ENCODE measurements around the gene PIGP.

PIGP gene

DNA sequence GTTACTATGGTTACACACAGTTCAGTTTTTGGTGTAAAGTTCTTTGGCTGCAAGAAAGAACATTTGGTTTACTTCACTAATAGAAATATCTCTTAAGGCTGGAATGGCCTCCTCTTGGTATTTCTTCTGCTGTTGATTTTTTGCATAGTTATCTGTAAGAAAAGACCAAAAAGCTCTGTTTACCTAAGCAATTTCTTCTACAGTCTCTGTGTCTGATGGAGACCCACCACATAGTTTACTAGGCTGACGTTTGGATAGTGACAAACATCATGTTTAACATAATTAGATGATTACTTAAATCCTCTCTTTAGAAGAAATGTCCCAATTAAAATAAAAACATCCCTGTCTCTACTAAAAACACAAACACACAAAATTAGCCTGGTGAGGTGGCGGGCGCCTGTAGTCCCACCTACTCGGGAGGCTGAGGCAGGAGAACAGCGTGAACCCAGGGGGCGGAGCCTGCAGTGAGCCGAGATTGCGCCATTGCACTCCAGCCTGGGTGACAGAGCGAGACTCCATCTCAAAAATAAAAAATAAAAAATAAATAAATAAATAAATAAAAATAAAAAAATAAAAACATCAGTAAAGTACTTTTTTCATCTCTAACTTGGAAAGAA, 7.2 kb downstream of the PIGP start:
- no peak overlapping the region for H3K4me3 ChIP-seq (ENCODE audit: low read length)
- TF ChIP-seq, protein P1, sequence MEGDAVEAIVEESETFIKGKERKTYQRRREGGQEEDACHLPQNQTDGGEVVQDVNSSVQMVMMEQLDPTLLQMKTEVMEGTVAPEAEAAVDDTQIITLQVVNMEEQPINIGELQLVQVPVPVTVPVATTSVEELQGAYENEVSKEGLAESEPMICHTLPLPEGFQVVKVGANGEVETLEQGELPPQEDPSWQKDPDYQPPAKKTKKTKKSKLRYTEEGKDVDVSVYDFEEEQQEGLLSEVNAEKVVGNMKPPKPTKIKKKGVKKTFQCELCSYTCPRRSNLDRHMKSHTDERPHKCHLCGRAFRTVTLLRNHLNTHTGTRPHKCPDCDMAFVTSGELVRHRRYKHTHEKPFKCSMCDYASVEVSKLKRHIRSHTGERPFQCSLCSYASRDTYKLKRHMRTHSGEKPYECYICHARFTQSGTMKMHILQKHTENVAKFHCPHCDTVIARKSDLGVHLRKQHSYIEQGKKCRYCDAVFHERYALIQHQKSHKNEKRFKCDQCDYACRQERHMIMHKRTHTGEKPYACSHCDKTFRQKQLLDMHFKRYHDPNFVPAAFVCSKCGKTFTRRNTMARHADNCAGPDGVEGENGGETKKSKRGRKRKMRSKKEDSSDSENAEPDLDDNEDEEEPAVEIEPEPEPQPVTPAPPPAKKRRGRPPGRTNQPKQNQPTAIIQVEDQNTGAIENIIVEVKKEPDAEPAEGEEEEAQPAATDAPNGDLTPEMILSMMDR (IDR thresholded peaks at IDR 0.05; ENCODE audit: insufficient read depth, low read depth, low read length, missing control alignments) = no peak
- DNase-seq (ENCODE audit: low read depth) = no peak

DNA sequence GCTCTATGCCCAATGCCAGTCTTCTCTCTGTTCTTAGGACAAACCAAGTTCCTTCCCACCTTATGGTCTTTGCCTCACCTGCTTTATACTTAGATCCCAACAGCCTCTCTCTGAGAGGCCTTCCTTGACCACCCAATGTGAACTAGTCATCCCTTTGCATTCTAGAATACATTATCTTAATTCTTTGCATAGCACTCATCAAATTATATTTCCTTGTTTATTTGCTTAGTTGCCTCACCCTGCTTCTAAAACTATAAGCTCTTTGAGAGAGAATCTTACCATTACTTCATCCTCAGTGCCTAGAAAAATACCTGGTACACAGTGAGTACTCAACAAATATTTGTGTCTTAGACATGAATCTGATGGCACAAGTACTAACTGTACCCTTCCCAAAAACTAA, 8.0 kb downstream of the PIGP start:
- TF ChIP-seq, protein P1 (IDR thresholded peaks at IDR 0.05; ENCODE audit: insufficient read depth, low read depth, low read length, missing control alignments) = no peak
- H3K4me3 ChIP-seq (ENCODE audit: low read length) = no peak overlapping the region
- DNase-seq (ENCODE audit: low read depth) = no peak

- no peak for DNase-seq (ENCODE audit: low read depth)
- no peak overlapping the region for H3K4me3 ChIP-seq (ENCODE audit: low read length)
- TF ChIP-seq, protein P1 (IDR thresholded peaks at IDR 0.05; ENCODE audit: insufficient read depth, low read depth, low read length, missing control alignments) = no peak
Measured at GRCh38 chr21:37063433-37063832, 9.4 kb downstream of the PIGP start.

DNA sequence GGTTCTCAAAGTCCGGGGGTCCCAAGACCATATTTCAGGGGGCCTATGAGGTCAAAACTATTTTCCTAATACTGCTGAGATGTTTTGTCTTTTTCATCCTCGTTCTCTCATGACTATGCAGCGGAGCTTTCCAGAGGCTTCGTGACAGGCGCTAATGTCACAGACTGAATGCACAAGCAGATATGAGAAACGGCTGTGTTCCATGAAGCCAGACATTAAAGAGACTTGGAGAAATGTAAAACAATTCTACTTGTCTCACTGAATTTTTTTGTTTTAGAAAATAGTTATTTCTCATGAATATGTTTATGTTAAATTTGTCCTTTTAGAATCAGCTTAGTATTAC, 10.3 kb downstream of the PIGP start:
- DNase-seq (ENCODE audit: low read depth) = no peak
- no peak overlapping the region for H3K4me3 ChIP-seq (ENCODE audit: low read length)
- TF ChIP-seq, protein P1 (IDR thresholded peaks at IDR 0.05; ENCODE audit: insufficient read depth, low read depth, low read length, missing control alignments) = no peak

DNA sequence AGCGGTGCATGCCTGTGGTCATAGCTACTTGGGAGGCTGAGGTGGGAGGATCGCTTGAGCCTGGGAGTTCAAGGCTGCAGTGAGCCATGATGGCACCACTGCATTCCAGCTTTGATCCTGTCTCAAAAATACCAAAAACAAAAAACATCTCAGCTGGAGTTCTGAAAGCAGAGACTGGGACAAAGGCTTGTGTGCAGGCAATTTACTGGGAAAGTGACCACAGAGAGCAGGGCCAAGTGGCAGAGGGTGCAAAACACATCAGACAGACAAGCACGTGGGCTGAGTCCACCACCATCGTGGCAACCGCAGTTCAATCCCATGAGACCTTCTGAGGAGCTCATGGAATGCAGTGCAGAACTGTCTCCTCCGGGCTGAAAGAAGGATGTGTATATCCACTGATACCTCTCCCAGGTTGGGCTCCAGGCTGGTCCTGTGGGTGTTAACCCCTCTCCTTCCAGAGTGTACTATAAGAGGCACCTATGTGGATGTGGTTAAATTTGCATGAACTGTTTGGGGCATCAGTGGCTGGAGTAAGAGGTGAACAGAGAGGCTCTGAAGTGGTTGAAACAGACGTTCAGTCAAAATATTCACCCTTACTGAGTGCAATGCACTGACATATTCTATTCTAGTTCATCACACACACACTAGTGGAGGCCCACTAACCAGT, 10.8 kb downstream of the PIGP start:
- TF ChIP-seq, protein P1 (IDR thresholded peaks at IDR 0.05; ENCODE audit: insufficient read depth, low read depth, low read length, missing control alignments) = no peak
- no peak overlapping the region for H3K4me3 ChIP-seq (ENCODE audit: low read length)
- no peak for DNase-seq (ENCODE audit: low read depth)

GRCh38 chr21:37060296-37060695, 12.6 kb downstream of the PIGP start:
- peak; percentile 93 for DNase-seq (ENCODE audit: low read depth)
- H3K4me3 ChIP-seq (ENCODE audit: low read length) = no peak overlapping the region
- TF ChIP-seq, protein P1 (IDR thresholded peaks at IDR 0.05; ENCODE audit: insufficient read depth, low read depth, low read length, missing control alignments) = peak; percentile 39

DNA sequence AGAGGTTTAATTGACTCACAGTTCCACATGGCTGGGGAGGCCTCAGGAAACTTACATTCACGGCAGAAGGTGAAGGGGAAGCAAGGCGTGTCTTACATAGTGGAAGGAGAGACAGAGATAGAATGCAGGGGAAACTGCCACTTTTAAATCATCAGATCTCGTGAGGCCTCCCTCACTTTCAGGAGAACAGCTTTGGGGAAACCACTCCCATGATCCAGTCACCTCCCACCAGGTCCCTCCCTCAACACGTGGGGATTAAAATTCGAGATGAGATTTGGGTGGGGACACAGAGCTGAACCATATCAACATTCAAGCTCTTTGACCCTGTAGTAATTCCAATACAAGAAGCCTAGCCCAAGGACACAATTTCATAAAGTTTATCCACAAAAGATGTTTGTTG, 13.7 kb downstream of the PIGP start:
- TF ChIP-seq, protein P1 (IDR thresholded peaks at IDR 0.05; ENCODE audit: insufficient read depth, low read depth, low read length, missing control alignments) = no peak
- no peak overlapping the region for H3K4me3 ChIP-seq (ENCODE audit: low read length)
- DNase-seq (ENCODE audit: low read depth) = no peak

Data from epithelial cell of esophagus (primary cell).